Right atrium auricular region (tissue), 2 donors: ENCODE measurements around the gene MAML2. TPM values are rescaled to one million over a fixed set of nuclear protein-coding genes. Genes with fewer than 3 reads are reported as not detected.

ENCODE experiments used
- DNase-seq: peaks from one replicate; pipeline ENCODE4 v3.0.0-alpha.2; 2019; ENCODE audit warnings: low spot score
- H3K27ac ChIP-seq, 2 donors: fragments of 200-600 bp; sonication (generic); 1 replicate in 1 of 2; 2 replicates in 1 of 2; pipeline ENCODE4 v1.5.1; 2016 to 2019
- H3K27me3 ChIP-seq, 2 donors: fragments of 200-600 bp; sonication (generic); one replicate each; pipeline versions ENCODE4 v1.5.1 to v1.6.0; 2017 to 2019
- H3K36me3 ChIP-seq: fragments of 200-600 bp; sonication (generic); one replicate; pipeline ENCODE4 v1.5.1; 2016
- H3K4me1 ChIP-seq, 2 donors: fragments of 200-600 bp; sonication (generic); one replicate each; pipeline versions ENCODE4 v1.5.1 to v1.6.0; 2017 to 2019
- H3K4me3 ChIP-seq, 2 donors: fragments of 200-600 bp; sonication (generic); 1 replicate in 1 of 2; 2 replicates in 1 of 2; pipeline ENCODE4 v1.5.1; 2017 to 2019; ENCODE audit warnings: mild to moderate bottlenecking in 1 of 2, moderate library complexity in 1 of 2
- H3K9me3 ChIP-seq, 2 donors: fragments of 200-600 bp; sonication (generic); one replicate each; pipeline ENCODE4 v1.5.1; 2019
- CTCF ChIP-seq, 2 donors: fragments of 200-600 bp; sonication (generic); IDR thresholded peaks; one replicate each; pipeline ENCODE4 v1.5.1; 2019; ENCODE audit warnings: antibody characterized with exemption in 2 of 2
- total RNA-seq, 2 donors: library from RNA; depleted of rRNA; stranded (reverse); fragments of >200 nt; gene quantifications; one replicate each; pipeline ENCODE4 v1.1.0, GENCODE V29; 2016

Gene MAML2
- total RNA-seq, 2 donors from 2014 or later, result 7.6 to 16.6 TPM

- Histone ChIP-seq H3K9me3 (no peaks in the 10 kb centered on the region), H3K4me3 (no peak overlapping the region), H3K27ac (no peak overlapping the region), H3K27me3 (no peaks in the 10 kb centered on the region), H3K36me3 (no peaks in the 10 kb centered on the region), H3K4me1 (peaks cover 0 to 84% of the 10 kb centered on the region in 2 donors)
- DNase-seq, result no peak
- TF ChIP-seq CTCF (IDR thresholded peaks at IDR 0.05), result no peak
Measured at GRCh38 chr11:96316869-96317268, 26.1 kb downstream of the MAML2 start.

- H3K27ac ChIP-seq, result no peak overlapping the region
- peaks cover 0 to 85% of the 10 kb centered on the region in 2 donors for H3K4me1 ChIP-seq
- TF ChIP-seq CTCF (IDR thresholded peaks at IDR 0.05), result no peak
- H3K4me3 ChIP-seq, result no peak overlapping the region
- H3K27me3 ChIP-seq, result no peaks in the 10 kb centered on the region
- H3K36me3 ChIP-seq, result no peaks in the 10 kb centered on the region
- H3K9me3 ChIP-seq, result no peaks in the 10 kb centered on the region
- no peak for DNase-seq
Measured at GRCh38 chr11:96315476-96315875, 27.5 kb downstream of the MAML2 start.

- H3K36me3 ChIP-seq, result no peaks in the 10 kb centered on the region
- H3K27ac ChIP-seq, result peak overlapping the region; percentile 15 to 51
- TF ChIP-seq CTCF (IDR thresholded peaks at IDR 0.05), result no peak
- H3K9me3 ChIP-seq, result no peaks in the 10 kb centered on the region
- DNase-seq, result no peak
- no peaks in the 10 kb centered on the region for H3K27me3 ChIP-seq
- H3K4me3 ChIP-seq, result no peak overlapping the region
- peaks cover 0 to 78% of the 10 kb centered on the region in 2 donors for H3K4me1 ChIP-seq
Measured at GRCh38 chr11:96314326-96315020, 28.5 kb downstream of the MAML2 start.

- TF ChIP-seq CTCF (IDR thresholded peaks at IDR 0.05), result no peak
- Histone ChIP-seq H3K4me3 (no peak overlapping the region), H3K9me3 (no peaks in the 10 kb centered on the region), H3K27me3 (no peaks in the 10 kb centered on the region), H3K27ac (peak overlapping the region; percentile 15 to 51), H3K36me3 (no peaks in the 10 kb centered on the region), H3K4me1 (peaks cover 0 to 78% of the 10 kb centered on the region in 2 donors)
- no peak for DNase-seq
Measured at GRCh38 chr11:96313163-96313562, 29.8 kb downstream of the MAML2 start.

GRCh38 chr11:96311120-96311568 lies 31.9 kb downstream of the MAML2 start:
- no peaks in the 10 kb centered on the region for H3K9me3 ChIP-seq
- no peak for TF ChIP-seq CTCF (IDR thresholded peaks at IDR 0.05)
- peaks cover 0 to 78% of the 10 kb centered on the region in 2 donors for H3K4me1 ChIP-seq
- H3K27me3 ChIP-seq, result no peaks in the 10 kb centered on the region
- no peak for DNase-seq
- no peak overlapping the region for H3K4me3 ChIP-seq
- H3K27ac ChIP-seq, result peak overlapping the region in 1 of 2 donors; percentile 5
- H3K36me3 ChIP-seq, result no peaks in the 10 kb centered on the region

GRCh38 chr11:96310236-96310635 lies 32.8 kb downstream of the MAML2 start:
- Histone ChIP-seq H3K4me1 (peaks cover 0 to 81% of the 10 kb centered on the region in 2 donors), H3K27me3 (no peaks in the 10 kb centered on the region), H3K36me3 (no peaks in the 10 kb centered on the region), H3K4me3 (no peak overlapping the region), H3K9me3 (no peaks in the 10 kb centered on the region), H3K27ac (no peak overlapping the region)
- no peak for TF ChIP-seq CTCF (IDR thresholded peaks at IDR 0.05)
- DNase-seq, result no peak
